ENCODE data around the gene MAN1A1.
A peak's percentile ranks its signal among the peaks of the same experiment; 100 is the strongest.

Gene MAN1A1

GRCh38 chr6:119324718-119325117 is 24.8 kb downstream of the MAN1A1 start:
- DNase-seq = no peak

DNA sequence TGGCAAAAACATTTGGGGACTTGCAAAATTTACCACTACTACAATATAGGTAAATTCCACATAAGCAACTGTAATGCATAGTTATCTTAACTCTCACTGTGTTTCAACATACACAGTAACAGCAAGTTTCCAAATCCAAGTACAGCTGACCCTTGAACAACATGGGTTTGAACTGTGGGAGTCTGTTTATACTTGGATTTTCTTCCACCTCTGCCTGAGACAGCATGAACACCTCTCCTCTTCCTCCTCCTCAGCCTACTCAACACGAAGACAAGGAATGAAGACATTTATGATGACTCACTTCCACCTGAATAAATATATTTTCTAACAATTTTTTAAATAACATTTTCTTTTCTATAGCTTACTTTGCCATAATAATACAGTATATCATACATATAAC is 25.6 kb downstream of the MAN1A1 start:
- DNase-seq = no peak

GRCh38 chr6:119323478-119323877 is 26.1 kb downstream of the MAN1A1 start:
- no peak for DNase-seq

- no peak for DNase-seq
Measured at GRCh38 chr6:119322715-119323350, 26.7 kb downstream of the MAN1A1 start.

DNA sequence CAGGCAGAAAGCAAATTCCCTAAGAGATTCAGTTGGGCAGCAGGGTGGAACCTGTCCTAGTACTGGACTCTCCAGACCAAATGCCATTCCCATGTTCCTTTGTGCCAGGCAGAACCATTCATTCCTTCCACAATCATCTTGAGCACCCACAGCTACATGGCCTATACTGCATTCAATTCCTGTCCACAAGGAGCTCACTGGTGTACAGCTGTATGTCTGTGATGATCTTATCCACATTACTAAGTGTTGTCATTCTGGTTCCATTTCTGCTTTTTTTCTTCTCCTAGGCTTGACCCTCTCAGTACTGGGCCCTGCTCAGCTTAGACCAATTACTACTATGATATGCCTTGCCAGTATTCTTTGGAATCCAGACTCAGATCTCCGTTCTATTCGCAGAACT is 27.5 kb downstream of the MAN1A1 start:
- DNase-seq = no peak

DNA sequence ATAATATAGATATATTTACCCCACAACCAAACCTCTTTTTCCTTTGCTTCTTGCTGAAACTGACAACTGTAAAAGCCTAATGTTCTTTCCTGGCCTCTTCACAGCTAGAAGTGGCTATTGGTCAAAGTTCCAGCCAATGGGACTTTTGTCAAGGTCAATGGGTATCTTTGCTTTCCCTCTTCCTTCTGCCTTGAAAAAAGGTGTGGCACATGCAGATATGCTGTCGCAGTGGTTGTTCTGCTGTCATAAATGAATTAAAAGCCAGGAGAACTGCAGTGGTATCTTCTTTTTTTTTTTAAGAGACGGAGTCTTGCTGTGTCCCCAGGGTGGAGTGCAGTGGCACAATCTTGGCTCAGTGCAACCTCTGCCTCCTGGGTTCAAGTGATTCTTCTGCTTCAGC is 29.9 kb downstream of the MAN1A1 start:
- no peak for DNase-seq

DNA sequence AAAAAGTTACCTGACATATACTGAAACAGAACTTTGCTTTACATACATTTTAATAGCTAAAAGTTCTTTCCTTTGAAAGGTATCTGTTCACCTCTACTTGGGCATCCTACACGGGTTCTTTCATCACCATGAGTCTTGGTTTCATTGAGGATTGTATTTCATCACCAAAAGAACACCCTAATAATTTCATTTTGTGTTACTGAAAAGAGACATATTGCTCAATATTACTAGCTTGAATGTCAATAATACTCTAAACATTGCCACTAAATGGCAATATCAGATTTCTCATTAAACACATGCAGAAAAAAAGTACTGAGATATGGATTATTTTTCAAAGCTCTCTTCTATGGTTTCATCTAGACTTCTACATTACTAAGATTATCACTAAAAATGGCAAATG is 30.8 kb downstream of the MAN1A1 start:
- DNase-seq = no peak

- DNase-seq = no peak
Measured at GRCh38 chr6:119318176-119318575, 31.4 kb downstream of the MAN1A1 start.

- DNase-seq = no peak
Measured at GRCh38 chr6:119317007-119317406, 32.6 kb downstream of the MAN1A1 start.

DNA sequence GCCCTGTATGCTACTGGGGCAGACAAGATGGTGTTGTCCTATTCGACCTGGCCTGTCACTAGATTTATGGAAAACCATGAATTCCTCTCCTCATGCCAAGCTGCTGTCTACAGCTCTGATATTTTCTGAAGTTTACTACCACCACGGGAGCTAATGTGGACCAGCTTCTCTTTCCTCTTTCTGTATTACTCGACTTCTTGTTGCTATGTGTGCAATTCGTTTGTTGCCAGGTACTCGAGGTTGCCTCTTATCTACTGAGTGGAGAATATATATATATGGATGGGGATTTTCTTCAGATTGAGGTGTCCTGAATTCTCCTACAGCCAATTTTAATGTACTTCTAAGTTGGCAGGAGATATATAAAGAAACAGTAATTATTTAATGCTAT is 34.7 kb downstream of the MAN1A1 start:
- DNase-seq = no peak

- peak; percentile 15 for DNase-seq
Measured at GRCh38 chr6:119313937-119314884, 35.4 kb downstream of the MAN1A1 start.

GRCh38 chr6:119312875-119313338 is 36.7 kb downstream of the MAN1A1 start:
- DNase-seq = peak; percentile 9

DNA sequence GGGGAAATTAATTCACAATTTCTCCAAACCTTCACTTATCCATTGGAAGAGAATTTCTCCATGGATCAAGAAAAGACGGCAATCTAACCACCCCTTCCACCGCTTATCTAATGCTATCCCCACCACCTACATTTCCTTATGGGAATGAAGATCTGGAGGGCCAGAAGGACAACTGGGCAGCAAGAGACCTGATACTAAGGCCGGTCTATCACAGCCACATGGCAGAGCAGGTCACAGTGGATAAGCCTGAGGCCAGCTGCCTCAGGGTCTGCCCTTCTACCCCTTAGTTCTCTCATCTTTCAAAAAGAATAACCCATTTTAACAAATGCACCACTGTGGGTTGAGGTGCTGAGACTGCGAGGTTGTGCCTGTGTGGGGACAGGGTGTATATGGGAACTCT is 37.1 kb downstream of the MAN1A1 start:
- DNase-seq = no peak

DNA sequence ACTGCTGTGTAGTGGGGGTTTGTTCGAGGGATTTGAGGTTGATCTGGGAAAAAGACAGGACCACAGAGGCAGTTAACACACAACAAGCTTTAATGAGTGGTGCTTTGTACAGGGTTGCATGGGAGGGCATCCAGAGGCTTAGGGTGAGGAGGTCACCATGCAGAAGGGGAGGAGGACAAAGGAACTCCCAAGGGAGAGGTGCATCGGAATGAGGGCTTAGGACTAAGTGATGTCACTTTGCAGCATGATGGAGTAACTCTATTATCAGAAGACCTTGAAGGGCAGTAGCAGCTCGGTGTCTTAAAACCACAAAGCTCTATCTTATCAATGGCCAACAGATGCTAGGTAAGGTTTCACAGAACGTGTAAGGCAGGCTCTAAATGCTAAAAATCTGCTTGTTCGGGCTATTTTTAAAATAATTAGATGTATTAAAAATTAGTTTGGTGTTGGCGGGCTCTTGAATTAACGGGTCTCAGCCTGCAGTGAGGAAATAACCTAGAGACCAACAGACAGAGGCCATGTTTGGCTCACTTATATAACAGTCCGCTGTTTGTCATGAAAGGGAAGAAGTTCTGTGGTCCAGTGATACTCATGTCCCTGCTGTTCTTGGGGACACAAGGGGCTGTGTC is 37.9 kb downstream of the MAN1A1 start:
- no peak for DNase-seq

DNA sequence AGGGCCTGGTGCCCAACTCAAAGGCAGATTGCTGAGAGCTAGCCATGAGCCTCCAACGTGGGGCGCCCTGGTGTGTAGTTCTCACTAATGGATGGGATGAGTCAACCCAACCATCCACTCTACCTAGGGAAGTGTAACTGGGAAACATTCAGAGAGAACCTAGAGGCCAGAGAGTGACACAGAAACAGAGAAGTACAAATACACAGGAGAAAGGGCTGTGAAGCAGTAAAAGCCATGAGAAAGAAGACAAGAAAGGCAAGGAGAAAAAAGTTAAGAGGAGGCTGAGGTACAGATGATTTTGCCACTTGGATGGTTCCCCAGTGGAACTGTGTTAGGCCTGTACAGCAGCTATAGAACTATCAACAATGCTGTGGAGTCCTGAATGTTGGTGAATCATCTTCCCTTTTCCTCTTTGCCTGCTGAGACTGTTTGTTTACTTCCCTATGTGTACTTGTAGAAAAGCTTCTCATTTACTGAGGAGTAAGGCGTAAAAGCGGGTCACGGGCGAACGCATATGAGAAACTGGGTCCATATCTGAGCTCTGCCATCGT is 39.0 kb downstream of the MAN1A1 start:
- no peak for DNase-seq

DNA sequence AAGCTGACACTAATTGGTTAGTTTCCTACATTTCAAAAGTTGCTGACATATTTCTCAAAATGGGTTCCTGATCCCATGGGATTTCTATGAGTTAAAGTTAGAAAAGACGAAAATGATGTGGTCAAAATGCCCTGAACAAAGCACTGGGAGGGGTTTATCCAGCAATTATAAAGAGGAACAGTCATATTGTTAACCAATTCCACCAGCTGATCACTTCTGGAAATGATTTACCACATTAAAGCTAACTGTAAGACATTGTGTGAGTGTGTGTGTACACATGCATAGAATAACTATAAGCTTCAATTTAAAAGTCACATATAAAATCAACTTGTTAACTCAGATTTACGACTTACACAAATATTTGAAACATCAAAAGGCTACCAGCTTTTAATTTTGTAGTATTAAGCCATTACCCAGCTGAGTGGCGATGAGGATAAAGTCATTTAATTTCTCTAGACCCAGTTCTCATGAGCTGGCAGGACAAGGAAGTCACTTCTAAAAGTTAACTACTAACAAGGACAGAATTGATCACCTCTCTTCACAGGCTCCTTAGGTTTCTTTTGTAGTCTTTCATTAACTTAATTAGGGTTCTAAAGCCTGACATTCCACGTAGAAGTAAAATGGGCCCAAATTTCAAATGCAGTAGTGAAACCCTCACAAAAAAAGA is 40.4 kb downstream of the MAN1A1 start:
- no peak for DNase-seq

- no peak for DNase-seq
Measured at GRCh38 chr6:119308048-119308570, 41.5 kb downstream of the MAN1A1 start.

GRCh38 chr6:119307056-119307455 is 42.5 kb downstream of the MAN1A1 start:
- no peak for DNase-seq

- DNase-seq = no peak
Measured at GRCh38 chr6:119306396-119306968, 43.1 kb downstream of the MAN1A1 start.

DNA sequence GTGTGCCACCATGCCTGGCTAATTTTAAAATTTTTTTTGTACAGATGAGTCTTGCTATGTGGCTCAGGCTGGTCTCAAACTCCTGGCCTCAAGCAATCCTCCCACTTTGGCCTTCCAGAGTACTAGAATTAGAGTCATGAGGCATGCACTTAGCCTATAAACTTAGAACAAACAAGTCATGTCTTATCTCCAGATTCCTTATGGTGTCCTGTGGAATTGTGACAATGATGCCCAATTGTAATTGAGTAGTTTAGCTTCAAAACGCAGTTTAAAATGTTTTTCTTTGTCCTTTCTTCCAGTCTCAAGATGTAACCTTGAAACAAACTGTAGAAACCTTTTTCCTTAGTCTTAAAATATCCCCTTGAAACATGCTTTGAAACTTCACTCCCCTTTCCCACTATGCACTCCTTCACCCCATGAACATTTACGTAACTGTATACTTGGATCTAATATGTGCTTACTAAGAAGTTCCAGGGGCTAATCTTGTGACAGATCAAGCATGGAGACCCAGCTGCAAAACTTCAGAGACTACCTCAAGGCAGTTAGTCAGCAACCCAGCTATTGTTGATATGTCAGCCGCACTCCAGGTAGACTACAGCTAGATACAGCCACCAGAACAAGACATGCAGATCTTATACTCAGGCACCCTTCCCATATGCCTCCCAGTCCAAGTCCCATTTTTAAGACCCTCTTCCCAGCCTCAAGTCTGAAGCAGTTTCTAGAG is 46.2 kb downstream of the MAN1A1 start:
- no peak for DNase-seq

DNA sequence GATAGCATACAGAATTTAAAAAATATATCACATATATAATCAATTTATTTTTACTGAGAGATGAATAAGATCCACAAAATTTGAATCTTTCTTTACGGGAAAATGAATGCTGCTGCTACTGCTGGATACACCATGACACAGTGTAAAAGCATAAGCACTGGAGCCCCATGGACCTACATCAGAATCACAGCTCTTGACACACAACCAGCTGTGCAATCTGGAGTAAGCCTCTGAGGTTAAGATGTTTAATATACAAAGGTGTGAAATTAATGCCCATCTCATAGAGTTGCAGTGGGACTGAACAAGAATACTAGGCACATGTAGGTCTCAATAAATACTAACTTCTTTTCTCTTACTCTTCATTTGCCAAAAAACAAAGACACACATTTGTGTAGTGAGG is 48.1 kb downstream of the MAN1A1 start:
- no peak for DNase-seq

- DNase-seq = no peak
Measured at GRCh38 chr6:119299694-119300093, 49.9 kb downstream of the MAN1A1 start.
